Amygdala (tissue), 56 donors: ENCODE measurements around the gene ZNF277.
"Not testable (repeated sequence)": the region's sequence is repeated elsewhere in the genome, so short reads cannot be mapped to it uniquely, and the experiment has no call there.

Source experiments
- DNase-seq, 56 donors: peaks; one replicate each; lab custom pipeline; 2025; lab: John Stamatoyannopoulos, UW

Gene ZNF277

DNA sequence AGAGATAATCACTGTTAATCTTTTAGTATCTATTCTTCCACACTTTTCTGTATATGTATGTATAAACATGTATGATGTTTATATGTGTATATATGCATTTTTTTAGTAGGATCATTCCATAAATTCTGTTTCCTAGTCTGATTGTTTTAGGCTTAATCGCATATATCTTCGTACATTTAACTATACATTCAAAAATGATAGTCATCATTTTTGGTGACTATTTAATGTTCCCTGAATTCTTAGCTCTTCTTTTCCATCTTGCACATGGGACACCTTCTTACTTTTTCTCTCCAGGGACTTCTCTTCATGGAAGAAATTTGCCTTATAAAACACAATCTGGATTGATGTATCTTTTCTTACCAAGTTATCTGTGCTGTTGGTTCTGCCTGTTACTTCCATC lies 42.1 kb downstream of the ZNF277 start:
- no peak for DNase-seq

DNA sequence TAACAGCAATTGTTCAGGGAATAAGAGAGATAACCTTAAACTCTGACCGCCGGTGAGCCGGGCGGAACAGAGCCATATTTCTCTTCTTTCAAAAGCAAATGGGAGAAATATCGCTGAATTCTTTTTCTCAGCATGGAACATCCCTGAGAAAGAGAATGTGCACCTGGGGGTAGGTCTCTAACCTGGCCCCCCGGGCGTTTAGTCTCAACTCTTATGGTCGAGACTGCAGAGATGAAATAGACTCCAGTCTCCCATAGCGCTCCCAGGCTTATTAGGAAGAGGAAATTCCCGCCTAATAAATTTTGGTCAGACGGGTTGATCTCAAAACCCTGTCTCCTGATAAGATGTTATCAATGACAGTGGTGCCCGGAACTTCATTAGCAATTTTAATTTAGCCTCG lies 43.5 kb downstream of the ZNF277 start:
- DNase-seq, result not testable (repeated sequence)

DNA sequence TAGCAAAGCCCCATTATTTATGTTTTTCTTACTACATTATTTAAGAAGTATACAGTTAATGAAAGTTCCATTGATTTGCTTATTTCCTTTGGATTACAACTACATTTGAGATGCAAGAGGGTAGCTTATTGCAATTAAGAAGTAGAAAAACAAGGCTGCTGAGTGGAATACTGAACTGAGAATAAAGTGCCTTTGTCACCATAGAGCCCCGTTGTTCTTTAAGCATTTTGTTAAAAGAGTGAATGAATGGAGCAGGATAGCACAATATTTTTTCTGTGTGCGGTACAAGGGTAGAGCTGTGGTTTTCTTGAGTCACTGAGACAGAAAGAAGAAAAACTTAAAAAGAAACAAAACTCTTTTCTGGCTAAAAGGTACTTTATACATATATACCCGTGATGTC lies 45.6 kb downstream of the ZNF277 start:
- DNase-seq, result peak in 2 of 56 donors; percentile 3 to 49

GRCh38 chr7:112252691-112253090 lies 46.2 kb downstream of the ZNF277 start:
- no peak for DNase-seq

DNA sequence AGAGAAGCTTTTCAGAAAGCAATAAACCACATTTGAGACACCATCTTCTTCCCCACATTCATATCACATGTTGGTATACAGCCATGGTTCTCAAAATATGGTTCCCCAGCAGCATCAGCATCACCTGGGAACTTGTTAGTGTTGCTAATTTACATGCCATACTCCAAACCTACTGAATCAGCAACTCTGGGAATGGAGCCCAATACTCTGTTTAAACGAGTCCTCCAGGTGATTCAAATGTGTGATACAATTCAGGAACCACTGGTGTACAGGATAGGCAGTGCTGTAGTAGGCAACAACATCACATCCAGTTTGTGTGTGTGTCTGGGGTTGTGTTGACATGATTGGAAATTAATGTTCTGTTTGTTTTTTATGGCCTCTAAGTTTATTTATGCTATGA lies 47.7 kb downstream of the ZNF277 start:
- DNase-seq, result no peak

GRCh38 chr7:112254709-112255387 lies 48.4 kb downstream of the ZNF277 start:
- no peak for DNase-seq

DNA sequence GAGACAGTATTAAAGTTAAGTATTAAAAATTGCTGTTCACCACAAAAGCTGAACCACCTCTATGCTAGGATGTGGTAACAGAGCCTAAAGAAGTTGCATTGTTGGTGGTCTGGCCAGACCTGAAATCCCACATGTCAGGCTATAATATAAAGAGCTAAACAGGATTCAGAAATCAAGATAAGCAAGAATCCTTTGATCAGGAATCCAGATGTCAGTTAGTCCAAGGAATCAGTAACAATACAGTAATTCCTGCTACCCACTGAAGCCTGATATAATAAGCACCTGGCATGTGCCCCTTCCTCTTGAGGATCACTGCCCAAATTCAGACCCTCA lies 48.9 kb downstream of the ZNF277 start:
- DNase-seq, result no peak

GRCh38 chr7:112257073-112257472 lies 50.6 kb downstream of the ZNF277 start:
- DNase-seq, result no peak

DNA sequence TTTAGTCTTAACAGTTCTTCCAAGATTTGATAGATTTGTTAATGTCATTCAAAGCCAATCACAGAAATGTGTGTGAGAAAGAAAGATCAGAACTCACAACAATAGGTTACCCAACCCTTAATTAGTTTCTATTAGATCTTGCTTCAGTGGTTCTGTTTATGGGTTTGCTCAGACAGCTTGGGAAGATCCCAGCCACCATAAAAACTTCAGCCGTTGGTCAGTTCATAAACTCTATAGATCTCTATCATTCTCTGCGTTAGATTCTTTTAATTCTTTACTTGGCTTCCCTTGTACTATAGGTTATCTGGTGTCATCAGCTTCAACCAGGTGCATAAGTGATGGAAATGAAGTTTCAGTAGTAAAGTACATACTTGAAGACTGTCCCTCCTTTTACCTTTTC lies 54.4 kb downstream of the ZNF277 start:
- DNase-seq, result no peak

DNA sequence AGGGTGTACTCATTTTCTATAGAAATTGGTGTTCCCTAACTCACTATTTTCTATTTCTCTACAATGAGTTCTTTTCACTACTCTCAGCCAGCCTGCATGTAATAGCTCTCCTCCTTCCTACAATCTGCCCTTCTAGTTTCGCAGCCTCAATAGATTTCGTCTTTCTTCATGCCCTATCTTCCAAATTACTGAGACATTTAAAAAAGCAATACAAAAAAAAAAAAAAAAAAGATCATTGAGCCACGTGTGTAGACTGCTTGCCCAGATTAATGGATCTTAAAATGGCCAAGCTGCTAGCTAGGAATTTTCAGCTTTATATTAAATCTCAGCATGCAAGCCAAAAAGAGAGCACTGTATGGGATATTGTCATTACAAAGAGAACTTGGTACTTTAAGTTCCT lies 55.5 kb downstream of the ZNF277 start:
- no peak for DNase-seq

GRCh38 chr7:112262855-112263487 lies 56.5 kb downstream of the ZNF277 start:
- DNase-seq, result no peak

DNA sequence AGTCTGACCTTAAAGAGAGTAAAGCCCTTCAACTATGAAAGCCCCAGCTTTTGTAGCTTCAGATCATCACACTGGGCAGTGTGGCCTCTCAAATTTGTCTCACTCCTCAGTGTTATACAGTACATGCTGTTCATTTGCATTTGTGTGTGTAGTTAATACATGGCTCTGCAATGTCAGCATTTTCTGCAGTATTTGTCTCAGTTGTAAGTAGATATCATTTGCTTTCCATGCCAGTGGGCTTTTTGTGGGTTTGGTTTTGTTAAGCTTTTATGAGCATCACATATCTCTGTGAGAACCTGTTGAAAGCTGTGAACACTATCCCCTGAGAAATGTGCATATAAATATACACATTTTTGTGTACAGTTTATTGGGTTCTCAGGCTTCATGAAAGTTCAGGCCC lies 57.0 kb downstream of the ZNF277 start:
- no peak for DNase-seq

- no peak for DNase-seq
Observed at GRCh38 chr7:112266141-112266540, 59.6 kb downstream of the ZNF277 start.

- no peak for DNase-seq
Observed at GRCh38 chr7:112266595-112267270, 60.2 kb downstream of the ZNF277 start.

GRCh38 chr7:112267944-112268691 lies 61.6 kb downstream of the ZNF277 start:
- no peak for DNase-seq

GRCh38 chr7:112271162-112271561 lies 64.7 kb downstream of the ZNF277 start:
- no peak for DNase-seq

DNA sequence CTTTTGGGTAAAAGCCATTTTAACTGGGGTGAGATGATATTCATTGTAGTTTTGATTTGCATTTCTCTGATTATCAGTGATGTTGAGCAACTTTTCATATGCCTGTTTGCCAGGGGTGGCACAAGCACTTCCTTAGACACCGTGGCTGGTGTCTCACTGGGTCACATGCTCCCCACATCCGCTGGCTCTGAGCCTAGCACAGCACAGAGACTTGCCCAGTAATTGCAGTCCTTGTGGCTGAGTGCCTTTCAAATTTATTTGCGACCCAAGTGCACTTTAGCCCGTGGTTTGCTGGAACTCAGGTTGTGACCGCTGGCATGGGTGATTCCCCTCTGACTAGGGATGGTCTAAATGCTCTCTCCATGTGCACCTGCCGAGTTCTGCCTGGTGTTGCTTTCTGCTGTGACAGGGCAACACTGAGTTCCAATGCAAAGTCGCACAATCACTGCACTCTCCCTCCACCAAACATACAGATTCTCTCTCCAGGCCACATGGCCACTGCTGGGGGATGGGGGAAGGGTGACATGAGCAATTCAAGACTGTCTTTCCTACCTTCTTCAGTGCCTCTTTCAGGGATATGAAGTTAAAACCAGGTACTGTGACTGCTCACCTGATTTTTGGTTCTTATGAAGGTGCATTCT lies 66.5 kb downstream of the ZNF277 start:
- DNase-seq, result no peak

DNA sequence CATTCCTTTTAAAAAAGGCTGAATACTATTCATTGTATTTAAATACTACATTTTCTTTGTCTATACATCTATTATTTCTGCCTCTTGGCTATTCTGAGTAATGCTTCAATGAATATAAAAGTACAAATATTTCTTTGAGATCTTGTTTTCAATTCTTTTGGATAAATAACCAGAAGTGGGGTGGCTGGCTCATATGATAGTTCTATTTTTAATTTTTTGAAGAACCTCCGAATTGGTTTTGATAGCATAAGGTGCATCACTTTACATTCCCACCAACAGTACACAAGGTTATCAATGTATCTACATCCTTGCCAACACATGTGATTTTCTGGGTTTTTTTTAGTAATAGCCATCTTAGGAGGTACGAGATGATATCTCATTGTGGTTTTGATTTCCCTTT lies 72.5 kb downstream of the ZNF277 start:
- no peak for DNase-seq

GRCh38 chr7:112280267-112280666 lies 73.8 kb downstream of the ZNF277 start:
- no peak for DNase-seq

- DNase-seq, result no peak
Observed at GRCh38 chr7:112282476-112283188, 76.1 kb downstream of the ZNF277 start.
